GM18858 (cell line): Measurements from ENCODE around the gene PINLYP.
A peak's percentile ranks its signal among the peaks of the same experiment; 100 is the strongest.
"Not testable (repeated sequence)": the region's sequence is repeated elsewhere in the genome, so short reads cannot be mapped to it uniquely, and the experiment has no call there.

Experiments used
- ATAC-seq: cut with Tn5 transposase; IDR thresholded peaks from one replicate; pipeline ENCODE4 v1.9.1; 2021; ENCODE audit not compliant: unreplicated experiment

PINLYP gene

GRCh38 chr19:43581467-43581866 lies 5.9 kb downstream of the PINLYP start:
- ATAC-seq, result no peak

GRCh38 chr19:43582495-43582894 lies 6.9 kb downstream of the PINLYP start:
- no peak for ATAC-seq

GRCh38 chr19:43584484-43584883 lies 8.9 kb downstream of the PINLYP start:
- ATAC-seq, result no peak

GRCh38 chr19:43586346-43586745 lies 10.7 kb downstream of the PINLYP start:
- ATAC-seq, result no peak

- ATAC-seq, result not testable (repeated sequence)
These were observed 11.4 kb downstream of the PINLYP start for GRCh38 chr19:43587029-43587428.

GRCh38 chr19:43589277-43589676 lies 13.7 kb downstream of the PINLYP start:
- no peak for ATAC-seq

GRCh38 chr19:43589678-43590077 lies 14.1 kb downstream of the PINLYP start:
- no peak for ATAC-seq

GRCh38 chr19:43591904-43592772 lies 16.5 kb downstream of the PINLYP start:
- no peak for ATAC-seq

GRCh38 chr19:43592800-43593350 lies 17.3 kb downstream of the PINLYP start:
- no peak for ATAC-seq

GRCh38 chr19:43594081-43594697 lies 18.6 kb downstream of the PINLYP start:
- ATAC-seq, result no peak

GRCh38 chr19:43594710-43595604 lies 19.4 kb downstream of the PINLYP start:
- ATAC-seq, result no peak

- no peak for ATAC-seq
These were observed 20.0 kb downstream of the PINLYP start for GRCh38 chr19:43595605-43595998.

- ATAC-seq, result peak; percentile 64
These were observed 20.6 kb downstream of the PINLYP start, which contains the start of the genes IRGQ and ZNF576 for GRCh38 chr19:43595999-43596841. Gene IRGQ (minus strand): TSS chr19:43596134. CDS start chr19:43595338, 796 bp downstream. Gene ZNF576 (plus strand): TSS chr19:43596595. CDS start chr19:43597109, 514 bp downstream.

GRCh38 chr19:43596842-43597461 lies 21.4 kb downstream of the PINLYP start:
- no peak for ATAC-seq

- ATAC-seq, result no peak
These were observed 22.3 kb downstream of the PINLYP start for GRCh38 chr19:43597876-43598275.

- ATAC-seq, result no peak
These were observed 23.0 kb downstream of the PINLYP start for GRCh38 chr19:43598445-43599240.

- no peak for ATAC-seq
These were observed 24.2 kb downstream of the PINLYP start for GRCh38 chr19:43599635-43600295.

GRCh38 chr19:43600326-43600725 lies 24.7 kb downstream of the PINLYP start:
- not testable (repeated sequence) for ATAC-seq
